HepG2 (cell line): ENCODE data around the gene CAMTA1.

Experiments used
- CBFB ChIP-seq: sonication (generic); formaldehyde crosslinking; IDR thresholded peaks from 2 replicates; pipeline ENCODE4 v1.4.0; 2020; ENCODE audit warnings: missing genetic modification reagents
- EZH2 ChIP-seq: conservative IDR thresholded peaks from 2 replicates; pipeline ENCODE4 v1.6.1; 2012; ENCODE audit warnings: mild to moderate bottlenecking, low read depth, low read length, moderate library complexity
- HDAC2 ChIP-seq: sonication (generic); formaldehyde crosslinking; IDR thresholded peaks from 2 replicates; pipeline ENCODE4 v1.4.0; 2020; ENCODE audit warnings: missing genetic modification reagents
- HDAC6 ChIP-seq: fragments of 200-600 bp; sonication (generic); IDR thresholded peaks from 2 replicates; pipeline ENCODE4 v1.7.0; 2017; ENCODE audit warnings: mild to moderate bottlenecking, antibody characterized with exemption, low read length, low read depth
- KAT2B ChIP-seq: fragments of 150-350 bp; IDR thresholded peaks from 2 replicates; pipeline ENCODE4 v1.6.1; 2014; ENCODE audit warnings: low read depth, low read length, borderline replicate concordance
- SP140L ChIP-seq: sonication (generic); formaldehyde crosslinking; IDR thresholded peaks from 2 replicates; pipeline ENCODE4 v1.4.0; 2020; ENCODE audit warnings: missing genetic modification reagents, borderline replicate concordance
- ZZZ3 ChIP-seq: sonication (generic); formaldehyde crosslinking; IDR thresholded peaks from 2 replicates; pipeline ENCODE4 v1.4.0; 2020; ENCODE audit warnings: missing genetic modification reagents, mild to moderate bottlenecking, borderline replicate concordance
- TF ChIP-seq, protein P1 (sequence below): sonication (generic); formaldehyde crosslinking; IDR thresholded peaks from 2 replicates; pipeline ENCODE4 v1.8.0; 2022; ENCODE audit warnings: mild to moderate bottlenecking, missing genetic modification reagents; ENCODE audit not compliant: insufficient replicate concordance

DNA sequence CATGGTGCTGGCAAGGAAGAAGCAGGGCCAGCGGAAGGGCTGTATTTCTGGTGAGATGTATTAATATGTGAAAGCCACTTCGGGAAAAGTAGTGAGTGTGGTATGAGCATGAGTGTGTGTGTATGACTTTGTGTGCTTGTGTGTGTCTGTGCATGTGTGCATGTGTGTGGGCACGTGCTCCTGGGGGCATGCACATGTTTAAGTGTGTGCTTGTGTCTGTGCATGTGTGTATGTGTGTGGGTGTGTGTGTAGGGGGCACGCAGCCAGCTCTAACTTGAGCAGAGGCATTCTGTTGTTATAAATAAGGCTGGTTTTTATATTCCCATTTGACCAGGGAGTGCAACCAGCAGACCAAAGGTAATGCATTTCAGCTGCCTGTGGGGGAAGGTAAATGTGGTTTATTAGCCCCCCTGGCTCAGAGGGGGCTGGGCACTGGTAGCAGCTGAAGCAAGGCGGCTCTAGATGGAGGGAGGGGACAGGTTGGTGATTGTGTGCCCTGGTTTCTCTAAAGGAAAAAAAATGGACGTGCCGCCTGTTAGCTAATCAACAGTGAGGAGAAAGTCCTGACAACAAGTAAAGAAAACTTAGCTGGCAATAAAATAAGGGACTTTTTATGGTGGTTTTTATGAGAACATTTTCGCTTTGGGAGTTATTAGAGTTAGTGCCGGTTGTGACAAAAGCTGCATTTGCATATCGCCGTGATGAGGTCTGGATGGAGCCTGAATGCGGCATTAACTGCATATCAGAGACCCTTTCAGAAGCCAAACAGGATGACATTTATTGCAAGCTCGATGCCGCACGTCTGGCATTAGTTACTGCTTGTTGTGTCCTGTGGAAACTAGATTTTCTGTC, 180.1 kb downstream of the CAMTA1 start:
- no peak for TF ChIP-seq HDAC6
- TF ChIP-seq ZZZ3 (CRISPR knock-in tag), result no peak
- TF ChIP-seq EZH2, result no peak
- TF ChIP-seq KAT2B, result no peak
- no peak for TF ChIP-seq SP140L (CRISPR knock-in tag)
- TF ChIP-seq CBFB (CRISPR knock-in tag), result no peak
- TF ChIP-seq HDAC2, result no peak
- TF ChIP-seq, protein P1, sequence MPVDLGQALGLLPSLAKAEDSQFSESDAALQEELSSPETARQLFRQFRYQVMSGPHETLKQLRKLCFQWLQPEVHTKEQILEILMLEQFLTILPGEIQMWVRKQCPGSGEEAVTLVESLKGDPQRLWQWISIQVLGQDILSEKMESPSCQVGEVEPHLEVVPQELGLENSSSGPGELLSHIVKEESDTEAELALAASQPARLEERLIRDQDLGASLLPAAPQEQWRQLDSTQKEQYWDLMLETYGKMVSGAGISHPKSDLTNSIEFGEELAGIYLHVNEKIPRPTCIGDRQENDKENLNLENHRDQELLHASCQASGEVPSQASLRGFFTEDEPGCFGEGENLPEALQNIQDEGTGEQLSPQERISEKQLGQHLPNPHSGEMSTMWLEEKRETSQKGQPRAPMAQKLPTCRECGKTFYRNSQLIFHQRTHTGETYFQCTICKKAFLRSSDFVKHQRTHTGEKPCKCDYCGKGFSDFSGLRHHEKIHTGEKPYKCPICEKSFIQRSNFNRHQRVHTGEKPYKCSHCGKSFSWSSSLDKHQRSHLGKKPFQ (CRISPR knock-in tag), result no peak
